Activated naive CD8-positive, alpha-beta T cell treated with anti-CD3 and anti-CD28 coated beads for 36 hours (primary cell): ENCODE data around the gene NRXN2. TPM values are rescaled to one million over a fixed set of nuclear protein-coding genes. Genes with fewer than 3 reads are reported as not detected.

Experiments
- DNase-seq: peaks from one replicate; pipeline ENCODE4 v3.0.0; 2021
- H3K27ac Mint-ChIP-seq: one replicate; pipeline ENCODE4 v1.8.0; 2022; ENCODE audit warnings: mild to moderate bottlenecking, moderate library complexity, mixed read lengths
- H3K27me3 Mint-ChIP-seq: one replicate; pipeline ENCODE4 v1.8.0; 2022; ENCODE audit warnings: mild to moderate bottlenecking, mixed read lengths
- H3K36me3 Mint-ChIP-seq: one replicate; pipeline ENCODE4 v1.8.0; 2021; ENCODE audit warnings: mild to moderate bottlenecking, mixed read lengths
- H3K4me1 Mint-ChIP-seq: one replicate; pipeline ENCODE4 v1.8.0; 2021; ENCODE audit warnings: mixed read lengths
- H3K4me3 Mint-ChIP-seq: one replicate; pipeline ENCODE4 v1.8.0; 2022; ENCODE audit warnings: mild to moderate bottlenecking, moderate library complexity, mixed read lengths
- H3K9me3 Mint-ChIP-seq: one replicate; pipeline ENCODE4 v1.8.0; 2022; ENCODE audit warnings: mixed read lengths
- total RNA-seq, 2 experiments: library from RNA; stranded (reverse); gene quantifications; one replicate each; pipeline ENCODE4 v1.2.3, GENCODE V29; 2021

NRXN2 gene
- total RNA-seq, result under 1 TPM; 0.20 to 0.58 TPM

- Mint-ChIP-seq H3K27me3 (peaks cover 31% of the 10 kb centered on the region), H3K4me1 (peaks cover 13% of the 10 kb centered on the region), H3K36me3 (no peaks in the 10 kb centered on the region), H3K9me3 (no peaks in the 10 kb centered on the region), H3K27ac (peak within 1 kb of the TSS; percentile 54), H3K4me3 (peak within 1 kb of the TSS; percentile 67)
- DNase-seq, result peak; percentile 91
Measured at GRCh38 chr11:64723117-64723906, at the start of gene NRXN2. TSS of gene NRXN2 (minus strand) at chr11:64723197. CDS start at chr11:64713699, 9,498 bp downstream.

DNA sequence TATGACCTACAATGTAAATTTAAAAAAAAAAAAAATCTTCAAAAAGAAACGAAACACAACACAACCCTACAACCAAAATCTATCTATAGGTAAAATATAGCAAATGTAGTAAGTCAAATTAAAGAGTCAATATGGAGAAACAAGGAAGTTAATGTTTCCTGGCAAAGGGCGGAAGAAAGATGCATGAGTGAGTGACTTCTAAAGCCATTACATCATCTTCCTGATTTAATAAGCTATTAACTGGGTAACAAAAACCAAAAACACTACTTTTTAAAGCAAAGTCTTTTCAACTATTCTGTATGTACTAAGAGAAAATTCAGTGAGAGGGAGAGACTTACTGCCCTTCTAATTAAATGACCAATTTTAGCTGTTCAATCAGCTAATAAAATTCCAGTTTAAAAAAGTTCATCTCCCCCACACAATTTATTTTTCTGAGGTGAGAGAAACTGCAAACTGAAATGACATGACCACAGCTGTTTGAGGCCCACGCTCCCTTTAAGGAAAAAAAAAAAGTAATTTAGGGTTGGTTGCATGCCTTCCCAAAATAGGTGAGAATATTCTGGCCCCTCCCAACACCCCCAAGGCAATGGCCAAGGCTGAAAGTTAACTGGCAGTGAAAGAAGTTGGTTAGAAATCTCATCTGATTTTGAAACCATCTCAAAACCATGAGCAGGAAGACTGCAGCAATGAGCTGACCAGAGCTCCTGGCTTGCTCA lies 49.5 kb upstream of the NRXN2 start:
- peak overlapping the region; percentile 87 for H3K27ac Mint-ChIP-seq
- no peaks in the 10 kb centered on the region for H3K27me3 Mint-ChIP-seq
- peaks cover 90% of the 10 kb centered on the region for H3K4me1 Mint-ChIP-seq
- H3K4me3 Mint-ChIP-seq, result peak overlapping the region; percentile 62
- DNase-seq, result no peak
- H3K9me3 Mint-ChIP-seq, result no peaks in the 10 kb centered on the region
- peaks cover 94% of the 10 kb centered on the region for H3K36me3 Mint-ChIP-seq

- no peak for DNase-seq
- Mint-ChIP-seq H3K4me1 (peaks cover 91% of the 10 kb centered on the region), H3K4me3 (peak overlapping the region; percentile 62), H3K36me3 (peaks cover 93% of the 10 kb centered on the region), H3K9me3 (no peaks in the 10 kb centered on the region), H3K27me3 (no peaks in the 10 kb centered on the region), H3K27ac (peak overlapping the region; percentile 87)
Measured at GRCh38 chr11:64771861-64772260, 48.9 kb upstream of the NRXN2 start.

DNA sequence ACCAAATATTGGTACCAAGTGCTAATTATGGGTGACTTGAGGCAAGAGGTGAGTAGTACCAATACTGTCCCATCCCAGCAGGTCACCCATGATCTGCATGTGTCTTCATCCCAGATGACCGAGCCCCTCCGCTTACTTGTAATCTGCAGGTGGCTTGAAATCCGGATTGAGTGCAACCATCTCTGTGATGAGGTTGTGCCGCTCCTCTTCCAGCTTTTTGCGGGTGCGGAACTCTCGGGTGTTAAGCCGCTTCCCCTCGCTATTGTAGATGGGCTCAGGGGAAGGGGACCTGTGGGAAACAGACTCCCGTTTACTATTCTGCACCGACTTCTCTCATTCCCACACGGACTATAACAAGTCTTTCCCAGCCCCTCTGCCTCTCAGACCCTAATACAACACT lies 47.1 kb upstream of the NRXN2 start:
- no peak for DNase-seq
- peak overlapping the region; percentile 35 for H3K27ac Mint-ChIP-seq
- H3K36me3 Mint-ChIP-seq, result peaks cover 85% of the 10 kb centered on the region
- no peak overlapping the region for H3K4me3 Mint-ChIP-seq
- no peaks in the 10 kb centered on the region for H3K9me3 Mint-ChIP-seq
- H3K27me3 Mint-ChIP-seq, result no peaks in the 10 kb centered on the region
- peaks cover 85% of the 10 kb centered on the region for H3K4me1 Mint-ChIP-seq

GRCh38 chr11:64769283-64769682 lies 46.3 kb upstream of the NRXN2 start:
- Mint-ChIP-seq H3K9me3 (no peaks in the 10 kb centered on the region), H3K27ac (peak overlapping the region; percentile 83), H3K4me1 (peaks cover 85% of the 10 kb centered on the region), H3K4me3 (no peak overlapping the region), H3K36me3 (peaks cover 85% of the 10 kb centered on the region), H3K27me3 (no peaks in the 10 kb centered on the region)
- no peak for DNase-seq

DNA sequence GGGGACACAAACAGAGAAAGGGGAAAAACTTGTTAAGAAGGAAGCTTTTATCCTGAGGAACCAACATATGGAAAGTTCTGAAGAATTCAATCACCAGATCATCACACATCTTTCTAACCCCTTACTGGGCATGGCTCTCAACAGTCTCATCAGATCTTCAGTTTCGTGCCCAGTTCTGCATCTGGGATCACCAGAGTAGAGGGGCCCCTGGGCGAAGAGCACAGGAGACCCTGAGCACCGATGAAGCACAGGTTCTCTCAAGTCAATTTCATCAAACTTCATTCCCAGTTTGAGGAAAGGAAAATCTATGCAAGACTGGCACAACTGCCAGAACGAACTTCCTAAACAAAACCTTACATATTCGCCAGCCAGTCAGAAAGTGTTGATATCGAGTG lies 45.3 kb upstream of the NRXN2 start:
- Mint-ChIP-seq H3K27me3 (no peaks in the 10 kb centered on the region), H3K4me3 (peak overlapping the region; percentile 22), H3K36me3 (peaks cover 85% of the 10 kb centered on the region), H3K27ac (peak overlapping the region; percentile 83), H3K4me1 (peaks cover 86% of the 10 kb centered on the region), H3K9me3 (no peaks in the 10 kb centered on the region)
- no peak for DNase-seq

- DNase-seq, result peak; percentile 75
- Mint-ChIP-seq H3K36me3 (peaks cover 83% of the 10 kb centered on the region), H3K4me1 (peaks cover 86% of the 10 kb centered on the region), H3K27ac (peak overlapping the region; percentile 83), H3K27me3 (no peaks in the 10 kb centered on the region), H3K9me3 (no peaks in the 10 kb centered on the region), H3K4me3 (peak overlapping the region; percentile 22)
Measured at GRCh38 chr11:64767344-64768299, 44.6 kb upstream of the NRXN2 start.

GRCh38 chr11:64766881-64767280 lies 43.9 kb upstream of the NRXN2 start:
- Mint-ChIP-seq H3K36me3 (peaks cover 81% of the 10 kb centered on the region), H3K9me3 (no peaks in the 10 kb centered on the region), H3K27me3 (no peaks in the 10 kb centered on the region), H3K4me1 (peaks cover 86% of the 10 kb centered on the region), H3K27ac (peak overlapping the region; percentile 83), H3K4me3 (no peak overlapping the region)
- DNase-seq, result no peak

DNA sequence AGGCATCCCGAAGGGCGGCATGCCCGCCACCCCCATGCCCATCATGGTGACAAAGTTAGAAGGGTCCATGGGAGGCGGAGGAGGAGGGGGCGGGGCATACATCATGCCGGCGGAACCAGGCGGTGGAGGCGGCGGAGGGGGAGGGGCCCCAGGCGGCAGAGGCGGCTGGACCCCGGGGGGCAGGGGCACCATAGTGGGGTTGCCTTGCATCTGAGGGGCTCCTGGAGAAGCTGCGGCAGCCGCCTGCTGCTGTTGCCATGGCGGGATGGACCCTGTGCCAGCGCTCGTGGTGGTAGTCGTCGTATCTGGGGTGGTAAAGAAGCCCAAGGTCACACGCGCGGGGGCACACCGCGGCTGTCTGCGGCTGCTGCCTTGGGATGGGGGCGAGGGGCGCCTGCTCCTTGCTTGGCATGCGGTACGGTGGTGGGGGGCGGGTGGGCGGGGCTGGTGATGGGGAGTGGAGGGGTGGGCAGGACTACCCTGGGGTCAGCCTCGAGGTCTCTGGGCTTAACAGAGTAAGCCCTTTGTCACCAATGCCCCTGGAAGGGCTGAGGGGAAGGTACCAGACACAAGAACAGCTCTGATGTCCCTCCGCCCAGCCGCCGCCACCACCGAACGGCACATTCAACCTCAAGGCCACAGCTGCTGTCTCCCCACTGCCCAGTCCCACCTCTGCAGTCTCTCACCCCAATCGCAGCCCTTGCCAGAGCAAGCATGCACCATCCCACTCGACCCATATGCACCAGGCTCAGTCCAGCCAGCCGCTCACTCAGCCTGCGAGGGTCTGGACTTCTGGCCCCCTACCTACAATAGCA lies 43.1 kb upstream of the NRXN2 start:
- no peaks in the 10 kb centered on the region for H3K9me3 Mint-ChIP-seq
- H3K4me3 Mint-ChIP-seq, result peak overlapping the region; percentile 69
- no peak for DNase-seq
- H3K27me3 Mint-ChIP-seq, result no peaks in the 10 kb centered on the region
- H3K27ac Mint-ChIP-seq, result peak overlapping the region; percentile 88
- H3K36me3 Mint-ChIP-seq, result peaks cover 75% of the 10 kb centered on the region
- H3K4me1 Mint-ChIP-seq, result peaks cover 86% of the 10 kb centered on the region

GRCh38 chr11:64765291-64765850 lies 42.4 kb upstream of the NRXN2 start:
- no peaks in the 10 kb centered on the region for H3K27me3 Mint-ChIP-seq
- no peaks in the 10 kb centered on the region for H3K9me3 Mint-ChIP-seq
- H3K4me3 Mint-ChIP-seq, result peak overlapping the region; percentile 69
- peak overlapping the region; percentile 88 for H3K27ac Mint-ChIP-seq
- no peak for DNase-seq
- peaks cover 68% of the 10 kb centered on the region for H3K36me3 Mint-ChIP-seq
- peaks cover 87% of the 10 kb centered on the region for H3K4me1 Mint-ChIP-seq

GRCh38 chr11:64764753-64765152 lies 41.8 kb upstream of the NRXN2 start:
- Mint-ChIP-seq H3K4me3 (peak overlapping the region; percentile 69), H3K36me3 (peaks cover 63% of the 10 kb centered on the region), H3K4me1 (peaks cover 88% of the 10 kb centered on the region), H3K27ac (peak overlapping the region; percentile 88), H3K9me3 (no peaks in the 10 kb centered on the region), H3K27me3 (no peaks in the 10 kb centered on the region)
- no peak for DNase-seq

DNA sequence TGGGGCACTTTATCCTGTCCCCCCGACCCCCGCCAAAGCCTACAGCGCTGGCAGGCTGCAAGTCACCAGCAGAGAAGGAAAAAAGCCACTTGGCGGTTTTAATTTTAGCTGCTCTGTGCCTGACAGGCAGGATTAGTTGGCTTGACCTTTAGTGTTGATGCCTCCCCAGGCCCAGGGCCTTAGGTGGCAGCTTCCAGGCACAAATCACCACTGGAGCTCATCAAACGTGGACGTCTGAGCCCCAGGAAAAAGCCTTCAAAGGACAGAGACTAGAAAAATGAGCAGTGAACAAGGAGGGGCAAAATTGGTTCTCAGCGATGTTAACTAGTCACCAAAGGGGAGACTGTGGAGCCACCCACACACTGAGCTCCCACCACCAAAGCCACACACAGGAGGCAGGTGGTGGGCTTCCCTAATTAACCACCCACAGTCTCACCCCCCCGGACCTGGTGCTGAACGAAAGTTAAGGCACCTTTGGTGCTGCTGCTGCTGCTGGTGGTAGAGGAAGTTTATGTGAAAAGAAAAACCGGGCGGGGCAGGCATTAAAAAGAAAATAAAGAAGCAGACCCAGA lies 41.1 kb upstream of the NRXN2 start:
- Mint-ChIP-seq H3K27ac (peak overlapping the region; percentile 88), H3K9me3 (no peaks in the 10 kb centered on the region), H3K27me3 (no peaks in the 10 kb centered on the region), H3K36me3 (peaks cover 57% of the 10 kb centered on the region), H3K4me1 (peaks cover 83% of the 10 kb centered on the region), H3K4me3 (peak overlapping the region; percentile 69)
- DNase-seq, result peak; percentile 66

GRCh38 chr11:64763526-64764039 lies 40.6 kb upstream of the NRXN2 start:
- Mint-ChIP-seq H3K27me3 (no peaks in the 10 kb centered on the region), H3K4me1 (peaks cover 78% of the 10 kb centered on the region), H3K4me3 (no peak overlapping the region), H3K36me3 (peaks cover 52% of the 10 kb centered on the region), H3K27ac (peak overlapping the region; percentile 88), H3K9me3 (no peaks in the 10 kb centered on the region)
- DNase-seq, result no peak
